Left ventricle myocardium inferior (tissue), 1 donor: ENCODE data around the gene IQUB. TPM values are rescaled to one million over a fixed set of nuclear protein-coding genes. Genes with fewer than 3 reads are reported as not detected.

ENCODE experiments used
- DNase-seq: peaks from one replicate; pipeline ENCODE4 v3.0.0-alpha.2; 2020
- H3K27ac ChIP-seq: fragments of 200-600 bp; replicated peaks from 2 replicates; pipeline ENCODE4 v1.8.0; 2021
- H3K27me3 ChIP-seq: fragments of 200-600 bp; 2 replicates; pipeline ENCODE4 v1.8.0; 2021; ENCODE audit warnings: low read depth
- H3K36me3 ChIP-seq: fragments of 200-600 bp; 2 replicates; pipeline ENCODE4 v1.8.0; 2021
- H3K4me1 ChIP-seq: fragments of 200-600 bp; 2 replicates; pipeline ENCODE4 v1.8.0; 2021
- H3K4me3 ChIP-seq: fragments of 200-600 bp; 2 replicates; pipeline ENCODE4 v1.8.0; 2021; ENCODE audit warnings: mild to moderate bottlenecking, moderate library complexity
- H3K9me3 ChIP-seq: fragments of 200-600 bp; replicated peaks from 2 replicates; pipeline ENCODE4 v1.8.0; 2021
- CTCF ChIP-seq: fragments of 200-600 bp; IDR thresholded peaks from 2 replicates; pipeline ENCODE4 v1.8.0; 2021; ENCODE audit warnings: antibody characterized with exemption, mild to moderate bottlenecking, borderline replicate concordance
- intact Hi-C: fragments of 100-400 bp; cut with micrococcal nuclease; formaldehyde crosslinking; loops from one replicate; pipeline ENCODE4 v1.11.0; 2022
- total RNA-seq: library from RNA; stranded (reverse); fragmentation: NEBNext Ultra II Directional; extraction: Animal tissue kit (Norgen Biotek cat#: 25700); gene quantifications from one replicate; pipeline ENCODE4 v1.2.1, GENCODE V29; 2021
- donor health status: DM: no; HTN: yes; CAD: no; lungs with severe emphysema.

IQUB gene
- total RNA-seq, 1 donor from 2014 or later: 0.38 TPM

GRCh38 chr7:123538897-123539296, 4.5 kb upstream of the IQUB start:
- Histone ChIP-seq H3K36me3 (no peaks in the 10 kb centered on the region), H3K9me3 (no peaks in the 10 kb centered on the region), H3K27ac (no peak overlapping the region), H3K27me3 (no peaks in the 10 kb centered on the region), H3K4me1 (peaks cover 28% of the 10 kb centered on the region), H3K4me3 (no peak overlapping the region)
- no peak for TF ChIP-seq CTCF
- no peak for DNase-seq
- intact Hi-C loops: loop anchor here (5.0 kb wide), 1 partner anchor 47 kb away; no protein-coding TSS in a partner anchor

GRCh38 chr7:123538189-123538714, 3.9 kb upstream of the IQUB start:
- Histone ChIP-seq H3K9me3 (no peaks in the 10 kb centered on the region), H3K4me3 (no peak overlapping the region), H3K27ac (no peak overlapping the region), H3K4me1 (peaks cover 34% of the 10 kb centered on the region), H3K27me3 (no peaks in the 10 kb centered on the region), H3K36me3 (no peaks in the 10 kb centered on the region)
- no peak for DNase-seq
- TF ChIP-seq CTCF: no peak
- intact Hi-C loops: loop anchor here (5.0 kb wide), 1 partner anchor 46 kb away; no protein-coding TSS in a partner anchor

GRCh38 chr7:123537026-123537642, 2.7 kb upstream of the IQUB start:
- intact Hi-C loops: loop anchor here (5.0 kb wide), 1 partner anchor 45 kb away; no protein-coding TSS in a partner anchor

GRCh38 chr7:123535517-123535916, 1.1 kb upstream of the IQUB start:
- Histone ChIP-seq H3K36me3 (no peaks in the 10 kb centered on the region), H3K9me3 (no peaks in the 10 kb centered on the region), H3K4me1 (peaks cover 39% of the 10 kb centered on the region), H3K4me3 (peak overlapping the region; percentile 78), H3K27ac (peak overlapping the region; percentile 91), H3K27me3 (no peaks in the 10 kb centered on the region)
- DNase-seq: no peak
- intact Hi-C loops: loop anchor here (5.0 kb wide), 1 partner anchor 43 kb away; no protein-coding TSS in a partner anchor
- no peak for TF ChIP-seq CTCF

More at GRCh38 chr7:123537026-123537642, 2.7 kb upstream of the IQUB start:
- Histone ChIP-seq H3K27ac (no peak overlapping the region), H3K9me3 (no peaks in the 10 kb centered on the region), H3K4me1 (peaks cover 42% of the 10 kb centered on the region), H3K4me3 (no peak overlapping the region), H3K36me3 (no peaks in the 10 kb centered on the region), H3K27me3 (no peaks in the 10 kb centered on the region)
- no peak for DNase-seq
- TF ChIP-seq CTCF: peak; percentile 68

DNA sequence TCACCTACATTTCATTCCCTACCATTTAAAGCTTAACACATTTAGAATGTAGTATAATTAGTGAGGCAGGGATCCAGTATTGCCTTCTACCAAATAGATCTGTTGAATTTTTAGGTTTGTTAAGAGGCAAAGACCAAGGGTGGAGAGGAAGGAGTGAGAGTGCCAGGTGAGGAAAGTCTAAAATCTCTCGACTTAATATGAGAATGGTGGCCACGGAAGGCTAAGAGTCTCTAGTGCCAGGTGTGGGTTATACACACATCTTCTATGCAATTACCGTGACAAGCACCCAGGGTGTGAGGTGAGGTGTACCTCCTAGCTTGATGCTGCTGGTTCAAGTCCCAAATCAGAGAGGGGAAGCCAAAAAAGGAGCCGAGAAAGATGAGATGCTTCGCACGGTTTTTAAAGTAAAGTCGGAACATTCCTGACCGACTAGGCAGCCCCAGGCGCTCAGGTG, 439 bp downstream of the IQUB start:
- Histone ChIP-seq H3K9me3 (no peaks in the 10 kb centered on the region), H3K4me1 (peaks cover 27% of the 10 kb centered on the region), H3K36me3 (no peaks in the 10 kb centered on the region), H3K4me3 (peak overlapping the region; percentile 78), H3K27me3 (no peaks in the 10 kb centered on the region), H3K27ac (peak overlapping the region; percentile 91)
- DNase-seq: no peak
- intact Hi-C loops: no loop called here
- no peak for TF ChIP-seq CTCF
